Testis (tissue), 3 donors: ENCODE results near the gene CDH13. TPM values are rescaled to one million over a fixed set of nuclear protein-coding genes. Genes with fewer than 3 reads are reported as not detected.

Experiments used
- DNase-seq: peaks from one replicate; pipeline ENCODE4 v3.0.0-alpha.2; 2019
- H3K27ac ChIP-seq, 2 donors: fragments of 200-600 bp; sonication (generic); one replicate each; pipeline ENCODE4 v1.5.1; 2019
- H3K27me3 ChIP-seq: fragments of 200-600 bp; sonication (generic); one replicate; pipeline ENCODE4 v1.5.1; 2019
- H3K36me3 ChIP-seq: fragments of 200-600 bp; sonication (generic); one replicate; pipeline ENCODE4 v1.5.1; 2017; ENCODE audit warnings: low read depth; ENCODE audit errors: missing control alignments
- H3K4me1 ChIP-seq: fragments of 200-600 bp; sonication (generic); one replicate; pipeline ENCODE4 v1.5.1; 2019
- H3K4me3 ChIP-seq, 2 donors: fragments of 200-600 bp; sonication (generic); one replicate each; pipeline ENCODE4 v1.5.1; 2017 to 2019
- H3K9me3 ChIP-seq: fragments of 200-600 bp; sonication (generic); one replicate; pipeline ENCODE4 v1.5.1; 2017
- CTCF ChIP-seq, 3 experiments: fragments of 450-650 bp in 2 of 3; fragments of 200-600 bp in 1 of 3; sonication (generic) in 1 of 3; IDR thresholded peaks; one replicate each; pipeline ENCODE4 v1.5.1; 2016 to 2019; ENCODE audit warnings: antibody characterized with exemption in 3 of 3, mild to moderate bottlenecking in 2 of 3, moderate library complexity in 1 of 3
- POLR2A ChIP-seq: fragments of 450-650 bp; IDR thresholded peaks from one replicate; pipeline ENCODE4 v1.6.1; 2017; ENCODE audit warnings: antibody characterized with exemption, mild to moderate bottlenecking, moderate library complexity
- WGBS, 2 donors: methylation state at CpG; one replicate each; pipeline ENCODE4 v1.1.5; 2018; 5-methylcytosine and 5-hydroxymethylcytosine counted together
- intact Hi-C: fragments of 100-400 bp; cut with DNase I; formaldehyde crosslinking; loops from one replicate; pipeline ENCODE4 v1.15.1; 2023; ENCODE audit warnings: low total_unique reads
- polyA plus RNA-seq: library from polyadenylated mRNA; stranded (reverse); fragments of 350-450 nt; fragmentation: Illumina TruSeq; extraction: RNeasy Lipid Tissue Mini Kit (QIAGEN cat#74804); gene quantifications from one replicate; pipeline ENCODE4 v1.2.3, GENCODE V29; 2014; ENCODE audit warnings: low read depth, low replicate concordance; ENCODE audit not compliant: insufficient read depth
- total RNA-seq, 2 donors: library from RNA; depleted of rRNA; stranded (reverse); fragments of >200 nt; gene quantifications; one replicate each; pipeline ENCODE4 v1.2.3, GENCODE V29; 2016

The CDH13 gene
- total and polyA plus RNA-seq, 3 donors from 2014 or later, result 1.2 to 11.1 (median 2.0) TPM

- no peaks in the 10 kb centered on the region for H3K36me3 ChIP-seq
- DNase-seq, result peak; percentile 91
- intact Hi-C loops, result no loop called here
- no peaks in the 10 kb centered on the region for H3K9me3 ChIP-seq
- peaks cover 9% of the 10 kb centered on the region for H3K4me1 ChIP-seq
- H3K4me3 ChIP-seq, result no peak overlapping the region
- 55 to 68% methylated on average over 4 of the region's 4 CpGs for WGBS, 2 donors
- H3K27ac ChIP-seq, result peak overlapping the region; percentile 50 to 66
- no peaks in the 10 kb centered on the region for H3K27me3 ChIP-seq
- TF ChIP-seq CTCF (IDR thresholded peaks at IDR 0.05) (no peak), POLR2A (no peak)
Observed at GRCh38 chr16:83397601-83398291, 771.0 kb downstream of the CDH13 start.

- Histone ChIP-seq H3K4me1 (peaks cover 9% of the 10 kb centered on the region), H3K27me3 (no peaks in the 10 kb centered on the region), H3K4me3 (no peak overlapping the region), H3K27ac (no peak overlapping the region), H3K9me3 (no peaks in the 10 kb centered on the region), H3K36me3 (no peaks in the 10 kb centered on the region)
- no peak for DNase-seq
- WGBS, 2 donors, result 70 to 78% methylated on average over 4 of the region's 4 CpGs
- intact Hi-C loops, result no loop called here
- TF ChIP-seq CTCF (IDR thresholded peaks at IDR 0.05) (no peak), POLR2A (no peak)
Observed at GRCh38 chr16:83400234-83400633, 773.5 kb downstream of the CDH13 start.

GRCh38 chr16:83402160-83402814 is 775.5 kb downstream of the CDH13 start:
- Histone ChIP-seq H3K9me3 (no peaks in the 10 kb centered on the region), H3K4me3 (no peak overlapping the region), H3K4me1 (peaks cover 9% of the 10 kb centered on the region), H3K36me3 (no peaks in the 10 kb centered on the region), H3K27ac (no peak overlapping the region), H3K27me3 (no peaks in the 10 kb centered on the region)
- intact Hi-C loops, result no loop called here
- 89 to 93% methylated on average over 6 of the region's 6 CpGs for WGBS, 2 donors
- no peak for TF ChIP-seq POLR2A
- no peak for TF ChIP-seq CTCF (IDR thresholded peaks at IDR 0.05)
- DNase-seq, result no peak

- H3K9me3 ChIP-seq, result no peaks in the 10 kb centered on the region
- H3K4me3 ChIP-seq, result no peak overlapping the region
- WGBS, 2 donors, result 46 to 55% methylated on average over 4 of the region's 4 CpGs
- no peak for DNase-seq
- H3K27me3 ChIP-seq, result no peaks in the 10 kb centered on the region
- H3K4me1 ChIP-seq, result peaks cover 5% of the 10 kb centered on the region
- intact Hi-C loops, result no loop called here
- TF ChIP-seq POLR2A (no peak), CTCF (IDR thresholded peaks at IDR 0.05) (no peak)
- H3K27ac ChIP-seq, result no peak overlapping the region
- no peaks in the 10 kb centered on the region for H3K36me3 ChIP-seq
Observed at GRCh38 chr16:83402967-83403366, 776.2 kb downstream of the CDH13 start.
